Stimulated activated CD4-positive, alpha-beta T cell treated with anti-CD3 and anti-CD28 coated beads, Interleukin-15, amount 100 ng/mL, for 1 hour (primary cell): ENCODE results near the gene RUNX2.

Experiments used
- DNase-seq, 2 donors: peaks; one replicate each; pipeline ENCODE4 v3.0.0-alpha.2; 2020; ENCODE audit warnings: low read depth in 1 of 2, low spot score in 1 of 2

RUNX2 gene

DNA sequence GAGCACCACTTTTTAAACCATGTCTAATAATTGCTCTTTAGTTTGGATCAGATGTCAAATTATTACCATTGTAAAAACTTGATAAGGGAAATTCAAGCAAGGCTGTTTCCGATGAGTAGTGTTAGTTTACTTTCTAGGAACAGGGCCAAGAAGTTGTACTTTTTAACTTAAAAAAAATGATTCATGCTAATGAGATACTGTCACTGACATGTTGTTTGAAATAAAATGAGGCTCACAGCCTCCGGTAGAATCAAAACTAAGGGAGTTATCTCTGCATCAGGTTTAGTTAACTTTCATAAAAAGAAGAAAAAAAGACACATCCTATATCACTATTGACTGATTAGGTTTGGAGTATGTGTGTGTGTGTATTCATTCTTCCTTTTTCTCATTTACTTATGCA, 104.8 kb downstream of the RUNX2 start:
- DNase-seq, result no peak

DNA sequence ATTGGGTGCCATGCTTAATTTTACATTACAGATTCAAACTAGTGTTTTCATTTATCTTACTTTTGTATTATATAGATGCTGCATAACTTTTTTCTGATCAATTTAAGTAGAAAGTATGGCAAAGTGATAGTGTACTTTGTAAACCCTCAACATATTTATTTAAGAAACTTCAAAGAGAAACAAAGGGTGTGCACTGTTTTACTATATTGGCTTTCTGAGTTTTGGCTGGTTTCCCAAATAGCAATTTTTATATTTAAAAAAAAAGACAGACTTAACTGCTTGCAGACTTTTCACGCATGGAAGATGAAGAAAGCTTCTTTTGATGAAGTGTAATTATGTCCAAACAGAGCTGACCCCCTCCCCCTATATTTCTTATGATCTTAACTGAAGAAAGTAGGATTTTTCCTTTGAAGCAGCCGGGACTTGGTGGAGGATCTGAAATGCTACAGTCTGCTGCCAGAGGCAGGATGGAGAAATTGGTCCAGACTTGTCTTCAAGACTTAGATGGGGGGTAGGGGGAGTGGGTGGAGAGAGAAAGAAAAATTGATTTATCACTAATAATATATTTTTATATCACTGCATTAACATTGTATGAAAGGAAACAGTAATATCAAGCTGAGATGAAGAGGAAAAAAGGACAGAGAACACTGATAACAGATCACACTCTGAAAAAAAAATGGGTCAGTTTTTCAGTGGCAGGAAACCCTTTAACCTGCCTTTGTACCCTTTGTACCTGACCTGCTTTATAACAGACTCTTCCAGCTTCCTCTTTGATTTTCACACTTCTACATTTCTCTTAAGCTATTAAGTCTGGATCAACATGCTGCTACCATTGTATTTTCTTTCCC, 105.6 kb downstream of the RUNX2 start:
- no peak for DNase-seq

DNA sequence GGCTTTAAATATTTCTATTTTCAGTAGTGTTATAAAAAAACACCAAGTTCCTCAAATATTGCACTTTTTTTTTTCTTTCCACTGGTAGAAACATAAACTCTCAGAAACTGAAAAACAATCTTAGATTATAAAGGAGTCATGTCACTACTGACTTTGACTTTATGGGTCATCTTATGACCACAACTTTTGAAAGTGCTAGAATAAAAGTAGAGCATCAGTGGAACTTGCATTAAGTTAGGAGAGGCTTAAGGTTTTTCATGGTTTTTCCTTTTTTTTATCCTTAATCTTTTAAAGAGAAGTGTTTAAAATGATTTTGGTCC, 106.2 kb downstream of the RUNX2 start:
- DNase-seq, result no peak

DNA sequence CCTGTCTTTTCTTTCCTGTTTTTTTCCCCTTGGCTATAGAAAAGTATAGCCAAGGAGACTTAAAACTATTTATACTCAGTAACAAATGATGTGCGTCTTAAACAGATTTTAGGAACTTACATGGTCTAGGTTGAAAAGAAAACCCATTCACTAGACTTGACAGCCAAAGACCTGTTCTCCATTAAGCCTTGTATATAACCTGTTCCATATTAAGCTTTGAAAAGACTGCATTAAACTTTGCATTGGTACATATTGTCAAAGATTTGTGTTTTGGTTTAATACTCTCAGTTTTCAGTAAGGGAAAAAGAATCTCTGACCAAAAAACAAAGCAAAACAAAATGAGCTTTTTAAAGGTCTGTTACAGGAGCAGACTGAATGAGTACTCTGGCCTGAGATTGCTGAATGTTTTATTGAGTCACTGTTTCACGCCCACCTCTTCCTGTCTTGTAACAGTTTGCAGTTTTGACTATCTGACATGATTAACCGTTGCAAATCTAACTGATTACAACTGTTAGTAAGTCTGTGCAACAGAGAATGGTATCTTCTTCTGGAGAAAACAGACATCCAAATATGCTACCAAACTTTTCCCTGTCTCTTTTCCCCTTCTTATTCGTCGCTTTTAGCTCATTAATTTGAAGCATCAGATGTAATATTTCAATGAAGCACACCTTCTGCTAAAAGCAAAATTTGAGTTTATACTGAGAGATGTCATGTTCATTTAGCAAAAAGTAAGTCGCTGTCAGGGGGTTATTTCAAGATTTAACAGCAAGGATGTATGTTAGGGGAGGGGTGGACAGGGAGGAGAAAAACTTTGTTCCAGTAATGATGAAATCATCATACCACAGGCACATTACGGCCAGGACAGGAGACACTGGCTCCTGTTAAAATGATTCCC, 108.7 kb downstream of the RUNX2 start:
- no peak for DNase-seq

DNA sequence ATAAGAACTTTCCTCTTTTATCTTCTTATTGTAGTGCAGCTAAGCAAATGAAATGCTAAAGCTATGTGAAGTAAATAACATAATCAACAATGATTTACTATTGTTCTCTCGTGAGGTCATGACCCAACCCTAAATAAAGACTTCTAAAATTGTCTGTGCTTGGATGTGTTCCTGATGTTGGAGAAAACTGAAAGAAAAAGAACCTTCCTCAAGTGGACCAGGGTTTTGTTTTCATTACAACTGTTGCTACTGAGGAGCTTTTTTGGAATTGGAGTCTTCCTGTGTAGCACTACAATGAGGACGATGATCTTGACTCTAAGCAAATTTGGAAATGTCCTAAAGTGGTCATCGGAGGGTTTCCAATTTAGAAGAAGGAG, 109.3 kb downstream of the RUNX2 start:
- DNase-seq, result no peak

DNA sequence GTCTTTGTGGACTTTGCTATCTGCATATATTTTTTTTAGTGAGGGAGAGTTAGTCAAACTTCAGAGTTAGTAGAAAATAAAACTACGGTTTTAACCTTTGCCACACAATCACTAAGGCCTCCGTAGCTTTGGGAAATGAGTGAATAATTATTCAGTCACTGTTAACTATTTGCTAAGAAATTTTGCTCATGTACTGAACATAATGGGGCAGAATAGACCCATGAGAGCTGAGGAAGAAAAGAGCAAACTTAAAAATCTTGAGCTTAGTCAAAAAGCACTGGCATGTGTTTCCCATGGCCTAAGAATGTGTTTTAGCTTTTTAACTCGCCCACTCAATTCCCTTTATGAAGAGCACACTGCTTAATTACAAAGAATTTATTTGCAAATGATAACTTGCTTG, 110.0 kb downstream of the RUNX2 start:
- no peak for DNase-seq

DNA sequence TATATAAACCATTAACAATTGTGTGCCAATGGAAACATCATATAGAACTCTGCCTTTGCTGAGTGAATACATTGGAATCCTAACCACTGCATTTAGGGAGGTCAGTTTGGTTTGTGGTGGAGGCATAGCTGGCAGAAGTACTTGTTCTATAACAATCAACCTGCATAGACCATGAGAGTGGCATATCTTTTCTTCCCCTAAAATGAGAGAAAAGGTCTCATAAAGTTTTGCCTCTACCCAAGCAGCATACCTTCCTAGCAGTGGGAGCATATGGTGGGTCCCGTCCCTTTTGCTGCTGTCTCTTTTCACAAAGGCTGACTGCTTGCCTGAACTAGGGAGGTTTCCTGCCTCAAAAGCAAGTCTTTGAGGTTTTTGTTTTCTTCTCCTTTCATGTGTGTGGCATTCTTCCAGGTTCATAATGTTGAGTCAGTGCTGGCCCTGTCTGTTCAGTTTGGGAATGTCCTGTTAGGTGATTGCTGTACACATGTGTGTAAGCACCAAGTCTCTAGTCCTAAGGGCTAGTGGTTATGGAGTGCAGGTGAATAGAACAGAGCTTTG, 110.8 kb downstream of the RUNX2 start:
- DNase-seq, result no peak

DNA sequence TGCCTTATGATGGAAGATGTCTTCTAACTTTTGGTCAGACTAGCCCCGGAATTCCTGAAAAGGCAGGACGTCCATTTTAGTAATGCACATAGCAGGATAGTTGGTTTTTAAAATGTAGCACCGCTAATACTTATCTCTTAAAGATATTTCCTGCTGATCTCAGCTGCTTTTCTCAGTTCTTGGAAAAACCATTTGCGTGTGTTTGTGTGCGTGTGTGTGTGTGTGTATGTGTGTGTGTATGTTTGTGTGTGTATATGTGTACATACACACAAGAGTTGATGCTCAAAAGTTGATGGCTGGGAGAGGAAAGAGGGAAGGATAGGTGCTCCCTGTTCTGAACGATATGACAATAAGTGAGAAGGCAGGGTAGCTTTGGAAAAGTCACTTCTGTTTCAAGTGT, 111.3 kb downstream of the RUNX2 start:
- no peak for DNase-seq

DNA sequence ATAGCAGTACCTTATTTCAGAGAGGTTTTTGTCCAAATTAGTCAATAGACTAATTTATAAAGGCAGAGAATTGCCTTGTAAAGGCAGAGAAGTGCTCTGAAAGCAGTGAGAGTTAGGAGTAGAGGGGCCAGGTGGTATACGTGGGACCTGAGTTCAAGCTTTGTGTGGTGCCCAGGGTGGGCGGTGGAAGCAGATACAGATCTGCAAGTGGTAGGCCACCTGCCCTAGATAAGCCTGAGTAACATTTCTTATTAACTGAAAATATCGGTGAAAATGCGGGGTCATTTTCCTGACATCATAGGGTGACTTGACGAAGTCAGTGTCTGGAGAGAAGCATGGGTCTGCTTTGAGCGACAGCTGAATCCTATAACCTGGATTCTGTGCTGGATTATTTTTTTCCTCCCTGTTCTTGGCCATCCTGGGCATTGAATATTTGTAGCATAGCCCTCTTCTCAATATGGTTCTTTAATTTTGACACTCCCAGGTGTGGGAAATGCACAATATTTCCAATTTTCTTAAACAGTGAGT, 111.8 kb downstream of the RUNX2 start:
- DNase-seq, result no peak

DNA sequence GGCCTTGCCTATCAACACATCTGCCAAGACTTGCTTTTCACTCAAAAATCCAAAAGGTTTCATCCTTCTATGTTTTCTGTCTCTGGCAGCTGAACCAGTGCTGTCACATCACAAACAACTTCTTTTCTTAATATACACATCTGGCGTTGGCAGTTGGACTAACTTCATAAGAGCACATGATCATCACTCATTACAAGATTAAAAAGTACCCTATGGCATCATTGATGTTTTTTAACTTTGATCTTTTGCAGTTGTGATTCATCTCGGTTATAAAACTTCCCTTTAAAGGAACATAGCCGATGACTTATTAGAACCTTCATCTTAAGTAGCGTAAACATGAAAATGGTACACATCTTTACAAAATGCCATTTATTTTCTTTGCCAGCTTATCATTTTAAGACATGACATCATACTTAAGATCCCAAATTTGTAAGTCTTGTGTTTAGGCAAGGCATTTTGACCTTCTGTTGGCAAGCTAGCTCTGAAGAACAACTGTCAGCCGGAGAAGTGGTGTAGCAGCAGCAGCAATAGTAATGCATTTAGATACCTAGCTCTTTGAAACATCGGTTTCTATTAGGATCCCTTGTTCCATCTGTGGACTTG, 113.8 kb downstream of the RUNX2 start:
- DNase-seq, result no peak

DNA sequence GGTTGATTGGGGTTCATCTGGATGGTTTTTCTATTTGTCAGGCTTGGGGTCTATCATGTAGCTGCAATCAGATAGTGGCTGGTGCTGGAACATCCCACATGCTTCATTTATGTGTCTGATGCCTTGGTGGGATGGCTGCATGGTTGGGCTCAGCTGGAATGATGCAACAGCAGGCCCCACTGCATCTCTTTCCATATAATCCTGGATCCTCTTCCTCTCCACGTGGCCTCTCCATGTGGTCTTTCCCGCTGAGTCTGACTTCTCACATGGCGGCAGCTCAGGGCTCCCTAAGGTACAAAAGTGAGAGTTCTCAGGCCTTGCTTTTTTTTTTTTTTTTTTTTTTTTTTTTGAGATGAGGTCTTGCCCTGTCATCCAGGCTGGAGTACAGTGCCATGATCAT, 114.6 kb downstream of the RUNX2 start:
- DNase-seq, result no peak

DNA sequence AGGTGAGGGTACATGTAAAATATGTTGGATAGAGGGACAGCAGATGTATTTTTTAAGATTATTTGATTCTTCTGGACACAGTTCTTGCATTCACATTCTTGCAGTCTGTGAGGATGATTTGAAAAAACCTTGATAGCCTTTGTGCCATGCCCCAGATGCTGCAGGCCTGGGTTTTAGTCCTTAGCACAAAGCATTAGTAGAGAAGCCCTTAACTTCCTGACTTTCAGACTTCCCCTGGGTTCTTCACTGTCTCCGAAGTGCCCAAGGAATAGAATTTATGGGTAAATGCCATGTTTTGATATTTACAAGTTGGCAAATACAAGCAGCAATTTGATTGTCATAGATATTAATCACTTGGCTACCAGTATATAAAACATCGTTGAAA, 117.2 kb downstream of the RUNX2 start:
- no peak for DNase-seq

DNA sequence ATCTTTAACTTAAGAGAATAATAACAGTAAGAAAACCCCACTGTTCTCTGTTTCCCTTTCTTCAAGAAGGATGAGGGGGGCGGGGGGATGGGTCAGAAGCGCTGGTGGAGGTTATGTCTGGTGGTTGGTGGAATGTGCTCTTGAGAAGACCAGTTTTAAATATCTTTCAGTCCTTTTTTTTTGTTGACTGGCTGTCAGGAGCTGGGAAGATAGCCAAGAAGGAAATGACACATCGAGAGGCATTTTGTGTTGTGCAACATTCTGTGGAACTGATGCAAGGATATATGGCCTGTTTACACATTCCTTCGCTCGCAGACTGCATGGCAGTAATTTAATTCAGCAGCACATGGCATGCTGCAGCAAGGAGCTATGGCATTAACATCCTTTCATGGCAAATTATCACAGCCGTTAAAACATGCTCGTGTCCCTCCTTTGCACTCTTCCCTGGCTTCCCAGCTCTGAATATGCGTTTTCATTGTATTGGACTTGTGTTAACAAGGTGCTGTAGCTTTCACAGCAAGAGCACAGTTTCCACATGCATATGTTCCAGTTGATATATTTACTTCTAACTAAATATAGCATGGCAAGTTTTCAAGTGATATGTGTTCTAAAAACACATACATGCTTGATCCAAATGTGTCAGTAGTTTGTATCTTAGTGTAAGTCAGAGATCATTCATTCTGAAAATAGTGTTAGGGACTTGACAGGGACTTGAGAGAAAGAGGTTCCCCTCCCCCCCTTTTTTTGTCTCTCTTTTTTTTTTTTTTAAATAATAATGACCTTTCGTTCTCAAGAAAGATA, 117.8 kb downstream of the RUNX2 start:
- DNase-seq, result no peak

DNA sequence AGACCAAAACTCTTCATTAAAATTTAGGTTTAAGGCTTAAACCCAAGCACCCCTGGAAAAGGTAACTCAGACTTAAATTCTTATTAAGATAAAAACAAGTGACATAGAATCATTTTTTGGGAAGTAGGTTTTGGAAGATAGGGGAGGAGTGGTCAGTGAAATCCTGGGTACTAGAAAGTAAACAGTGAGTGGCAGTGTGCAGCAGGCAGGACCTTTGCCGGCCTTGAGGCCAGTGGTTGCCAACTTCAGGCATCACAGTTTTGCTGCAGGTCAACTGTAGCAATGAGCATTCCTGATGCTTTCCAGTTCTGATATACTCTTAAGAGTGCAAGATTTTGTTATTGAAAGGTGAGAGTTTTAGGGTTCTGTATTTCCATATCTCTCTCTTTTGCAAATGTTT, 118.9 kb downstream of the RUNX2 start:
- DNase-seq, result no peak

DNA sequence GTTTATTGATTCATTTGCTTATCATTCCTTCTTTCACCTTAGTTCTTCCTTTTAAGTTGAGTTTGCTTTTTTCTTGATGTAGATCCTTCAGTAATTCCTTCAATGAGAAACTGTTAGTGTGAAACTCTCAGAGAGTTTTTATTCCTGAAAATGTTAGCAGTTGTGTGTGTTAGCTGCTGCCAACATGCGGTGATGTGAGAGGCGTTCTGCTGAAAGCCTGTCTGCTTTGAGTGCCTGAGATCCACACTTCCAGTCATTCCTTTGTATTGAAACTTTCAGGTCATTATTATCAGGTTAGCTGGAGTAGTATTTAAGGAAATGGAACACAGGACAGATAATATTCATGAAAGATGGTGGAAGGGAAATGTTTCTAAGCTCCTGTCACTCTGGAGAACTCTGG, 119.6 kb downstream of the RUNX2 start:
- no peak for DNase-seq

DNA sequence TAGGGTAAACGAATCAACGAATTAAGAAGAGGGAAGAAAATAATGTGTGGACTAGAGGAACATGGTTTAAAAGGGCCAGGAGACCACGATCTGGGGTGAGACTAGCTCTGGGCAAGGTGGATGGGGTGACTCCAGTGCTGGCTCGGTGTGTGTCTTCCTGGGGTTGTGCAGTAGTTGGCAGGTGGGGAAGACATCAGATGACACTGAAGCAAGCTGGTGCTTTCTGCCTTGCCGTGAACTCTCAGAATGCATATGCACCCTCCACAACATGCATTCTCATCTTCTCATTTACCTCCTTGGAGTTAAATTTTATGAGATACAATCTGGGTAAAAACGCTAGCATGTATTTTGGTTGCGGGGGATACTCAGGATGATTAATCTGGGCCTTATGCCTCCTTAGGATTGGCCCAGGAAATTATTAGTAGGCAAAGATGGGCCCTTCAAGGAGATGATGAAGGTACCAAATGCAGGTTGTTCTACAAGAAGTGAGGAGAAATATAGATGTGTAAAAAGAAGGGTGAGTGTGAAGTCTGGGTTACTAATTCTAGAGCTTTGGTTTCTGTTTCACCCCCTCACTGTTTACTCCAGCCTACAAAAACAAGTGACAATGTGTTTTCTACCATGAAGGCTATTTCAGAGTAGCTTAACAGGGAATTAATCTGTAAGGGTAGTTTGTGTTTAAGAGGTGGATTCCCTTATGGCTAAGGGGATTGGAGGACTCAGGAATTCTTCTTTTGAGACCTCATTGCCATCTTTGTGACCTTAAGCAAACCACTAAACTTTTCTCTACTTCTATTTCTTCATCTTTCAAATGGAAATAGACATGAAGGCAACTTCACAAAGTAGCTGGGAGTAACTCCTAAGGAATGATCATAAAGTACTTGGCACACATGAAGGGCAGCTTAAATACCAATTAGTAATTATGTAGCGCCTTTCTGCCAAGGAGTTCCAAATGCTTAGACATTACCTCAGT, 120.6 kb downstream of the RUNX2 start:
- no peak for DNase-seq

DNA sequence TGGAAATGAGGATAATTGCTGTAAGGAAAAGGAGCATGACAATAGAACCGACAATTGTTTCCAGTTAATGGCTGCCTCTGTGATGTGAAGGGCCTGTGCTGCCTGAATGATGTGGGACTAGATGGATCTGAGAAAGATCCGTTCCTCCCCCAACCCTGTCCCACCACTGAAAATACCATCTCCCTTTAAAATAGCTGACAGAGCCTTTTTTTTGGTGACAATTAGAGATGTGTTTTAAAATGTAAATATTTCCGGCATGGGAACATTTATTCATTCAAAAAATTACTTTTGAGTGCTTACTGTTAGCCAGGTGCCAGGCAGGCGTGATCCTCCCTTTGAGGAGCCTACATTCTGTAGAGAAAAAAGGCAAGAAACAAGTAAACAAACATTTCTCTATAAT, 122.0 kb downstream of the RUNX2 start:
- no peak for DNase-seq

DNA sequence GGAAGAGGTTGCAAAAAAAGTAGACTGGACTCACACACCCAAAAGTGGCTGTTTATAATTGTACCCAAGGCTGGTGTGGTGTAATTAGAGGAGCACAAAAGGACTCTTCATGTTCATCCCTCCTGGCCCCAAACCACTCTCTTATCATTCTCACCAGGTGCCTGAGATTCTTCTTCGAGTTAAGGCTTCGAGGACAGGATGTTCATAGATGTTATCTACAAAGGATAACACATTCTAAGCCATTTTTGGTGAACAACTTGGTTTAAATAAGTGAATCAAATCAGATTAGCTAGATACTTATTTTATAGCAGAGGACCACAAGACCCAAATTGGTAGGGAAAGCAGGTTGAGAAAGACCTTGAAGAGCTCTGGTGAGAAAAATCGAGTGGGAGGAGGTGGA, 122.7 kb downstream of the RUNX2 start:
- DNase-seq, result no peak

DNA sequence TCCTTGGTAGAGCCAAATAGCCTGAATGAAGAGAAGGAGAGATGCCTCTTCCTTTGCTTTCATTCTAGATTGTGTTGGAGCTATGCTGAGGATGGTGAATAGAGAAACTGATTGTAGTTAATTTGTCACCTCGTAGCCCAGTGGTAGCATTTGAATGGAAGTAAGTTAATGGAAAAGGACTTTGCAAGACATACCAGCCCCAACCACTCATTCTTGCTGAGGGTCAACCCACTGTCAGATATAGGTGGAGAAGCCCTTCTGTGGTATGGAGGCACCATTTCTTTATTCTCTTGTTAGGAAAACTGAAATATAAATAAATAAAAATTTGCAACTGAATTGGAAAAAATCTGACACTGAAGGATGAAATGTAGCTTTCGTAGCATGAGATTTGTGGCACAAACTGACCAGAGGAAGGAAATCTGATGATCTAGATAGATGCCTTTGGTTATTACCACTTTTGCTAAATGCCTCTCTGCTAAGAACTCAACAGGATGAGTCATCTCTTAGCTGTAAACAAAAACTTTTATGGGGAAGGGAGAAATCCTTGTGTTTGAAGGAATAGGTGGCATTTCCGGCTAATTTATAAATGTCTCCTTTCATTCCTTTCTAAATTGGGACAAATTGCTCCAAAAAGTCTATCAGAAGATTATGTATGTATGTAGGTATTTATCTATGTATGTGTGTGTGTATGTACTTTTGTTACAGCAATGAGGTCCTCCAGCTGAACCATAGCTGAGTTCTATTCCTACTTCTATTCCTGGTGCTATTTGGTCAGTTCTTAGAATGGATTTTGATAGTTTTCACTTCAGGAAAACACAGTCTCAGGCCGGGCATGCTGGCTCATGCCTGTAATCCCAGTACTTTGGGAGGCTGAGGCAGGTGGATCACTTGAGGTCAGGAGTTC, 126.1 kb downstream of the RUNX2 start:
- no peak for DNase-seq
